A549 (cell line): ENCODE measurements around the gene INSM1.

Experiments
- CBX8 ChIP-seq: fragments of 200-600 bp; sonication (generic); IDR thresholded peaks from 2 replicates; pipeline ENCODE4 v1.6.1; 2016
- CHD2 ChIP-seq: fragments of 150-350 bp; IDR thresholded peaks from 2 replicates; pipeline ENCODE4 v1.6.1; 2014; ENCODE audit warnings: low read length; ENCODE audit not compliant: partially characterized antibody
- FOXS1 ChIP-seq: fragments of 250-450 bp; sonication (Bioruptor Pico); IDR thresholded peaks from 2 replicates; pipeline ENCODE4 v1.5.0; 2020; ENCODE audit warnings: mild to moderate bottlenecking, moderate library complexity
- JUNB ChIP-seq: fragments of >200 bp; sonication (Bioruptor Twin); formaldehyde crosslinking; IDR thresholded peaks from 2 replicates; pipeline ENCODE4 v1.6.1; 2016
- NR3C1 ChIP-seq: fragments of >200 bp; sonication (Bioruptor Twin); formaldehyde crosslinking; IDR thresholded peaks from 3 replicates; pipeline ENCODE4 v1.6.1; 2017
- POLR2A ChIP-seq: IDR thresholded peaks from 2 replicates; pipeline ENCODE4 v1.6.1; 2012; ENCODE audit warnings: mild to moderate bottlenecking, low read length
- RAD21 ChIP-seq, 2 experiments: fragments of >200 bp in 1 of 2; sonication (Bioruptor Twin) in 1 of 2; formaldehyde crosslinking in 1 of 2; IDR thresholded peaks in 1 of 2; conservative IDR thresholded peaks in 1 of 2; 2 replicates in 1 of 2; 3 replicates in 1 of 2; pipeline ENCODE4 v1.6.1; 2012 to 2018; ENCODE audit warnings: inconsistent platforms in 1 of 2
- RARB ChIP-seq: fragments of 250-450 bp; sonication (Bioruptor Pico); IDR thresholded peaks from 2 replicates; pipeline ENCODE4 v1.8.0; 2021; ENCODE audit warnings: mild to moderate bottlenecking, moderate library complexity
- RCOR1 ChIP-seq: fragments of 150-350 bp; IDR thresholded peaks from 2 replicates; pipeline ENCODE4 v1.6.1; 2014; ENCODE audit warnings: antibody characterized with exemption, low read length, low read depth
- RFX5 ChIP-seq: fragments of 450-650 bp; IDR thresholded peaks from 2 replicates; pipeline ENCODE4 v1.7.1; 2014; ENCODE audit warnings: antibody characterized with exemption, mild to moderate bottlenecking, moderate library complexity
- SMC3 ChIP-seq: fragments of >200 bp; sonication (Bioruptor Twin); formaldehyde crosslinking; IDR thresholded peaks from 3 replicates; pipeline ENCODE4 v1.6.1; 2018; ENCODE audit warnings: inconsistent platforms
- TF ChIP-seq, protein P1 (sequence below): fragments of >200 bp; sonication (Bioruptor Twin); formaldehyde crosslinking; IDR thresholded peaks from 3 replicates; pipeline ENCODE4 v1.5.1; 2016
- TF ChIP-seq, protein P2 (sequence below): IDR thresholded peaks from 2 replicates; pipeline ENCODE4 v1.6.1; 2012
- TF ChIP-seq, protein P3 (sequence below): fragments of 450-650 bp; IDR thresholded peaks from 2 replicates; pipeline ENCODE4 v1.6.1; 2014; ENCODE audit warnings: antibody characterized with exemption

GRCh38 chr20:20406306-20406705, 38.4 kb downstream of the INSM1 start:
- TF ChIP-seq POLR2A (no peak), NR3C1 (no peak), JUNB (no peak), CBX8 (no peak), RFX5 (no peak), CHD2 (no peak), RARB (CRISPR knock-in tag) (no peak), SMC3 (no peak), RCOR1 (no peak), RAD21 (conservative IDR thresholded peaks at IDR 0.05 in 1 of 2, IDR thresholded peaks at IDR 0.05 in 1 of 2) (no peak), FOXS1 (no peak)
- TF ChIP-seq, protein P1, sequence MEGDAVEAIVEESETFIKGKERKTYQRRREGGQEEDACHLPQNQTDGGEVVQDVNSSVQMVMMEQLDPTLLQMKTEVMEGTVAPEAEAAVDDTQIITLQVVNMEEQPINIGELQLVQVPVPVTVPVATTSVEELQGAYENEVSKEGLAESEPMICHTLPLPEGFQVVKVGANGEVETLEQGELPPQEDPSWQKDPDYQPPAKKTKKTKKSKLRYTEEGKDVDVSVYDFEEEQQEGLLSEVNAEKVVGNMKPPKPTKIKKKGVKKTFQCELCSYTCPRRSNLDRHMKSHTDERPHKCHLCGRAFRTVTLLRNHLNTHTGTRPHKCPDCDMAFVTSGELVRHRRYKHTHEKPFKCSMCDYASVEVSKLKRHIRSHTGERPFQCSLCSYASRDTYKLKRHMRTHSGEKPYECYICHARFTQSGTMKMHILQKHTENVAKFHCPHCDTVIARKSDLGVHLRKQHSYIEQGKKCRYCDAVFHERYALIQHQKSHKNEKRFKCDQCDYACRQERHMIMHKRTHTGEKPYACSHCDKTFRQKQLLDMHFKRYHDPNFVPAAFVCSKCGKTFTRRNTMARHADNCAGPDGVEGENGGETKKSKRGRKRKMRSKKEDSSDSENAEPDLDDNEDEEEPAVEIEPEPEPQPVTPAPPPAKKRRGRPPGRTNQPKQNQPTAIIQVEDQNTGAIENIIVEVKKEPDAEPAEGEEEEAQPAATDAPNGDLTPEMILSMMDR = no peak
- TF ChIP-seq, protein P2, sequence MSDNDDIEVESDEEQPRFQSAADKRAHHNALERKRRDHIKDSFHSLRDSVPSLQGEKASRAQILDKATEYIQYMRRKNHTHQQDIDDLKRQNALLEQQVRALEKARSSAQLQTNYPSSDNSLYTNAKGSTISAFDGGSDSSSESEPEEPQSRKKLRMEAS = no peak
- TF ChIP-seq, protein P3, sequence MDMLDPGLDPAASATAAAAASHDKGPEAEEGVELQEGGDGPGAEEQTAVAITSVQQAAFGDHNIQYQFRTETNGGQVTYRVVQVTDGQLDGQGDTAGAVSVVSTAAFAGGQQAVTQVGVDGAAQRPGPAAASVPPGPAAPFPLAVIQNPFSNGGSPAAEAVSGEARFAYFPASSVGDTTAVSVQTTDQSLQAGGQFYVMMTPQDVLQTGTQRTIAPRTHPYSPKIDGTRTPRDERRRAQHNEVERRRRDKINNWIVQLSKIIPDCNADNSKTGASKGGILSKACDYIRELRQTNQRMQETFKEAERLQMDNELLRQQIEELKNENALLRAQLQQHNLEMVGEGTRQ = no peak
